Bronchial epithelial cell (primary cell): ENCODE data around the gene TMCC1. TPM values are rescaled to one million over a fixed set of nuclear protein-coding genes. Genes with fewer than 3 reads are reported as not detected.

Experiments
- DNase-seq: peaks from one replicate; pipeline ENCODE4 v3.0.0-alpha.2; 2010; ENCODE audit warnings: low read depth
- FAIRE-seq: peaks from 2 replicates; lab custom pipeline; 2011; peaks lifted over from hg19 to GRCh38; lab: Jason Lieb, UNC
- H3K27me3 ChIP-seq: 2 replicates; pipeline ENCODE4 v1.5.1; 2011; ENCODE audit warnings: low read length; ENCODE audit not compliant: control insufficient read depth, insufficient read depth
- H3K36me3 ChIP-seq: 2 replicates; pipeline ENCODE4 v1.5.1; 2011; ENCODE audit warnings: low read length; ENCODE audit not compliant: control insufficient read depth, insufficient read depth
- H3K4me3 ChIP-seq: 2 replicates; pipeline ENCODE4 v1.5.1; 2011; ENCODE audit warnings: mild to moderate bottlenecking, low read depth, low read length, control low read depth
- total RNA-seq: library from RNA; depleted of rRNA; stranded (reverse); fragments of >200 nt; gene quantifications from 2 replicates; pipeline ENCODE4 v1.2.1, GENCODE V29; 2014
- TF ChIP-seq, protein P1 (sequence below): IDR thresholded peaks from 2 replicates; pipeline ENCODE4 v1.5.1; 2011; ENCODE audit warnings: mild to moderate bottlenecking, moderate library complexity, low read length, control low read depth, inconsistent platforms; ENCODE audit not compliant: insufficient read depth, severe bottlenecking

TMCC1 gene
- total RNA-seq, 1 donor from 2014 or later, result 18.2 TPM

DNA sequence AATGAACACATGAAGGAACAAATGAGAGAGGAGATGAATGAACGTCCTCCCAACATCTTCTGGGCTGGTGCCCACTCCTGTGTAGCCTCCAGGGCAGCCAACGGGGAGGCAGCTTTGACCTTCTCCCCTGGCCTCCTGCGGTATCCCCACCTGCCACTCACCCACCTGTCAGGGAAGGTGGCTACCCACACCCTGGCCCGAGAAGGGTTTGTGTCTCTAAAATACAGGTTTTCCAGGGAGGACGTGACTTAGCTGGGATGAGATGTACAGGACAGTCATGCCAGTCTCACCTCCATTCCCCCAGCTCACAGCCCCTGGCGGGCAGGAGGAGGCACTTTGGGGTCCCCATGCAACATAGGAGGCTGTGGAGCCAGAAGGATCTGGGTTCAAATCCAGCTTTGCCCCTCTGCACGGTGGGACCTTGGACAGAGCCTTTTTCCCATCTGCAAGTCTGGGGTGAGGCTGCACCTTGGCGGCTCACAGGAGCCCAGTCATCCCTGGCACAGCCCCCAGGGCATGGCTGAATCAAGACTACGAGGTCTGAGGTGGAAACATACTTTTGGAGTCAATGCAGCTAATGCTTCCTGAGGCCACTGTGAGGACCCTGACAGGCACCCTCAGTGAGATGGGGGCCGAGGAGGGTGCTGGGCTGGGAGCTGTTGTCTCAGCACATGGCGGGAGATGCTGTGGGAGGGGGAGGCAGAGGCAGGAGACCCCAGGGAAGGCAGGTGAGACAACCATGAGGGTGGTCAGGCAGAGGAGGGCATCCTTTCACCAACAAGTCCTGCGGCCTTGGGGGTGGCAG, 275.9 kb downstream of the TMCC1 start:
- no peaks in the 10 kb centered on the region for H3K27me3 ChIP-seq
- FAIRE-seq (no peak), DNase-seq (no peak)
- no peak overlapping the region for H3K4me3 ChIP-seq
- no peaks in the 10 kb centered on the region for H3K36me3 ChIP-seq
- TF ChIP-seq, protein P1, sequence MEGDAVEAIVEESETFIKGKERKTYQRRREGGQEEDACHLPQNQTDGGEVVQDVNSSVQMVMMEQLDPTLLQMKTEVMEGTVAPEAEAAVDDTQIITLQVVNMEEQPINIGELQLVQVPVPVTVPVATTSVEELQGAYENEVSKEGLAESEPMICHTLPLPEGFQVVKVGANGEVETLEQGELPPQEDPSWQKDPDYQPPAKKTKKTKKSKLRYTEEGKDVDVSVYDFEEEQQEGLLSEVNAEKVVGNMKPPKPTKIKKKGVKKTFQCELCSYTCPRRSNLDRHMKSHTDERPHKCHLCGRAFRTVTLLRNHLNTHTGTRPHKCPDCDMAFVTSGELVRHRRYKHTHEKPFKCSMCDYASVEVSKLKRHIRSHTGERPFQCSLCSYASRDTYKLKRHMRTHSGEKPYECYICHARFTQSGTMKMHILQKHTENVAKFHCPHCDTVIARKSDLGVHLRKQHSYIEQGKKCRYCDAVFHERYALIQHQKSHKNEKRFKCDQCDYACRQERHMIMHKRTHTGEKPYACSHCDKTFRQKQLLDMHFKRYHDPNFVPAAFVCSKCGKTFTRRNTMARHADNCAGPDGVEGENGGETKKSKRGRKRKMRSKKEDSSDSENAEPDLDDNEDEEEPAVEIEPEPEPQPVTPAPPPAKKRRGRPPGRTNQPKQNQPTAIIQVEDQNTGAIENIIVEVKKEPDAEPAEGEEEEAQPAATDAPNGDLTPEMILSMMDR, result no peak

DNA sequence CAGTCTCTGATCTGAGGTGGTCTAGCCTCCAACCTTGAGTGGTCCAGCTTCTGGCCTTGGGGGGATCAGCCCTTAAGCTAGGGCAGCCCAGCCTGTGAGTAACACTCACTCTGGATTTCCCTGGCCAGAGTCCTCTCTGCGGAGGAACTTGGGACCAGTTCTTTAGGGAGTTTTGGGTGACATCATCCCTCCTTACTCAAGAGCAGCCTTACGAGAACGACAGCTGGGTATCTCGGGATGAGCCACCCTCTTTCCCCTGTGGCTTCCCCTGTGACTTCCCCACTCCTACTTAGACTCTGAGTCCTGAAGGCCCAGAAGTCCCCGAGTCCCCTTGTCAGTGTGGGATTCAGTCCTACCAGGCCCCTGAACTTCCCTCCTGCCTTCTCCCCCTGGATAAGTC, 276.8 kb downstream of the TMCC1 start:
- DNase-seq, result peak; percentile 35
- no peaks in the 10 kb centered on the region for H3K27me3 ChIP-seq
- TF ChIP-seq, protein P1, result no peak
- no peaks in the 10 kb centered on the region for H3K36me3 ChIP-seq
- H3K4me3 ChIP-seq, result no peak overlapping the region
- FAIRE-seq, result no peak

DNA sequence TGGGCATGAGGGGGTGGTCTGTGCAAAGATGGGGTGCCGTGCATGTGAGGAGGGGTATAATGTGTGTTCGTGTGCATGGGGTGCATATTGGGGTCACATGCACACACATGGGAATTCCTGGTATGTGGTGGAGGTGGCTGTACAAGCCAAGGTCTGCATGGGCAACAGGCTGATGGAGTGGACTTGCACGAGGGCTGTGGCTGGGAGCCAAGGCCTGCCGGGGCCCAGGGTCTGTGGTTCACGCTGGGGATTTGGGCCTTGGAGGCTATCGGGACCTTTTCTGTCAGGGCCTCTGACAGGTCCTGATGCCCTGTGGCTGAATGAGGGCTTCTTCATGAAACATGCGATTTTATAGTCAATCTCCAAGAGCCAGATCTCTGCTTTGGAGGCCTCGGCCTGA, 277.2 kb downstream of the TMCC1 start:
- TF ChIP-seq, protein P1, result no peak
- no peak for DNase-seq
- FAIRE-seq, result no peak
- Histone ChIP-seq H3K36me3 (no peaks in the 10 kb centered on the region), H3K4me3 (no peak overlapping the region), H3K27me3 (no peaks in the 10 kb centered on the region)

DNA sequence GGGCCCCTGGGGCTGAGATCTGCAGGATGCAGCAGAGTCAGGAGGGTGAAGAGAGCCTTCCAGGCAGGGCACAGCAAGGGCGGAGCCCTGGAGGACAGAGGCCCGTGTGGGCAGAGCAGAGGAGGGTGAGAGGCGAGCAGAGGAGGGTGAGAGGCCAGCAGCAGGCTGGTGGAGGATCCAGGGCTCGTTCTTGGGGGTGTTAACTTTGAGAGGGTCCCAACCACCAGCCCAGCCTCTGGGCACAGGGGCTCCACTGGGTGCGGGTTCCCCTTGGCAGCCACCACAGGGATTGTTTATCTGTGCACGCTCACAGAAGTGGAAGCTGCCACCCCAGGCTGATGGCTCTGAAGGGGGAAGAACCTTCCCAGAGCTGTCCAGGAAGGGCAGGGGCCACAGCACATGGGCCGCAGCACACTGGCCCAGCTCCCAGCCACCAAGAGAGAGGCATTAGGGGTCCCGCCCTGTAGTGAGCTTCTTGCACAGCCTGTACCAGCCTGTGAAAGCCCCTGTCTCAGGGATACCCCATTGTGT, 277.7 kb downstream of the TMCC1 start:
- no peaks in the 10 kb centered on the region for H3K27me3 ChIP-seq
- FAIRE-seq (no peak), DNase-seq (no peak)
- no peak overlapping the region for H3K4me3 ChIP-seq
- H3K36me3 ChIP-seq, result no peaks in the 10 kb centered on the region
- TF ChIP-seq, protein P1, result no peak

DNA sequence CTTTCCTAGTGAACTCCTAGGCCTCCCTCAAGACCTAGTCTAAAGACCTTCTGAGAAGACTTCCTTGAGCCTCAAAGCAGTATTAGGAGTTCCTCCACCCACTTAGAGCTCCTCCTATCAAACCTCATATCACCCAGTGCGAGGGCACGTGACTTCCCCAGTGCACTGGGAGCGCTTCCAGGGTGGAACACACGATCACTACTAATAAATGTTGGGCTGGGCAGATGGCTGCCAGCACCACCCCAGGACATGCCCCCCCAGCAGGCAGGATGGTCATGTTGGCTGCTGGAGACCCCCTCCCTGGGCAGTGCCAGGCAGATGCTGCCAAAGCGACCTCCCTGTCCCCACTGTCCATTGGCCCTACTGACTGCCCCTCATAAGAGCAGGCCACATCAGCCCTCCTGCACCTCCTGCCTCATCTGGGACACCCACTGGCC, 278.6 kb downstream of the TMCC1 start:
- TF ChIP-seq, protein P1, result no peak
- Histone ChIP-seq H3K27me3 (no peaks in the 10 kb centered on the region), H3K36me3 (no peaks in the 10 kb centered on the region), H3K4me3 (no peak overlapping the region)
- DNase-seq (no peak), FAIRE-seq (no peak)
